PFSK-1 (cell line): ENCODE results near the gene SCP2D1.

Experiments
- FOXP2 ChIP-seq: optimal IDR thresholded peaks from 2 replicates; pipeline ENCODE3; 2011; ENCODE audit warnings: borderline replicate concordance, control low read depth, inconsistent platforms; ENCODE audit not compliant: insufficient read depth; ENCODE audit errors: extremely low read length, extremely low read depth
- POLR2AphosphoS5 ChIP-seq: IDR thresholded peaks from 2 replicates; pipeline ENCODE4 v1.6.1; 2012; ENCODE audit warnings: low read depth, mild to moderate bottlenecking, control low read depth, low read length, moderate library complexity
- SIN3A ChIP-seq: IDR thresholded peaks from 2 replicates; pipeline ENCODE4 v1.6.1; 2012; ENCODE audit warnings: mild to moderate bottlenecking, low read length, moderate library complexity, borderline replicate concordance; ENCODE audit not compliant: insufficient read depth
- TAF1 ChIP-seq: IDR thresholded peaks from 2 replicates; pipeline ENCODE4 v1.6.1; 2012; ENCODE audit warnings: low read length, control low read depth, borderline replicate concordance; ENCODE audit not compliant: insufficient read depth
- TF ChIP-seq, protein P1 (sequence below), 2 experiments: IDR thresholded peaks; 2 replicates each; pipeline versions ENCODE4 v1.6.1 to v1.8.0; 2011 to 2012; ENCODE audit warnings: low read depth in 2 of 2, low read length in 2 of 2, control low read depth in 1 of 2, inconsistent platforms in 1 of 2, mild to moderate bottlenecking in 1 of 2, moderate library complexity in 1 of 2; ENCODE audit not compliant: insufficient read depth in 1 of 2

The SCP2D1 gene

DNA sequence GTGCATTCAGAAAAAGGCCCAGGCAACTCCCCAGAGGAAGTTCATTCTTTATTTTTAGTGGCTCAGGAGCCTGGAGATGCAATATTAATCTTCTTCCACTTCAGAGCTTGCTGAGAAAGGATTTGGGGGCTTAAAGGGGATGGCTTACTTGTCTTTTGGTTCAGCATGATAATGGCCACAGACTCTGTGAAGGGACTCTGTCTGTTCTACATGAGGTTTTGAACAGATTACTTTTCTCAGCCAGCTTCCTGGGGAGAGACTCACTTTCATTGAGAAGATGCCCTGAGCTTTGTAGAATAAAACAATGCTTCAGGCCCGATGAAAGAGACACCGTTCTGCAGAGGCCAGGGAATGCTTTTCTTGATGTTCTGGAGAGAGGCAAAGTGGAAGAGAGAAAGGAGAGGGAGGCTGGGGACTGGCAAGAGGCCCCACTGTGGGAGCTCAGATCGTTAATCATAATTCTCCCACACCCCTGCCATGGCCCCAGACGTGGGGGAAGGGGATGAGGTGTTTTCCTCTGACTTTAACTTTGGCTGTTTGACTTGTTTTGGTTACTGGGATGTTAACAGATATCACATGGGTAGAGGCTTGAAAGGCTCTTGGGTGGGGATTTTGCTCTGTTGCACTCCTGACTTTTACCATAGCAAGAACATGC lies 19.1 kb downstream of the SCP2D1 start:
- no peak for TF ChIP-seq POLR2AphosphoS5
- TF ChIP-seq SIN3A = no peak
- TF ChIP-seq, protein P1, sequence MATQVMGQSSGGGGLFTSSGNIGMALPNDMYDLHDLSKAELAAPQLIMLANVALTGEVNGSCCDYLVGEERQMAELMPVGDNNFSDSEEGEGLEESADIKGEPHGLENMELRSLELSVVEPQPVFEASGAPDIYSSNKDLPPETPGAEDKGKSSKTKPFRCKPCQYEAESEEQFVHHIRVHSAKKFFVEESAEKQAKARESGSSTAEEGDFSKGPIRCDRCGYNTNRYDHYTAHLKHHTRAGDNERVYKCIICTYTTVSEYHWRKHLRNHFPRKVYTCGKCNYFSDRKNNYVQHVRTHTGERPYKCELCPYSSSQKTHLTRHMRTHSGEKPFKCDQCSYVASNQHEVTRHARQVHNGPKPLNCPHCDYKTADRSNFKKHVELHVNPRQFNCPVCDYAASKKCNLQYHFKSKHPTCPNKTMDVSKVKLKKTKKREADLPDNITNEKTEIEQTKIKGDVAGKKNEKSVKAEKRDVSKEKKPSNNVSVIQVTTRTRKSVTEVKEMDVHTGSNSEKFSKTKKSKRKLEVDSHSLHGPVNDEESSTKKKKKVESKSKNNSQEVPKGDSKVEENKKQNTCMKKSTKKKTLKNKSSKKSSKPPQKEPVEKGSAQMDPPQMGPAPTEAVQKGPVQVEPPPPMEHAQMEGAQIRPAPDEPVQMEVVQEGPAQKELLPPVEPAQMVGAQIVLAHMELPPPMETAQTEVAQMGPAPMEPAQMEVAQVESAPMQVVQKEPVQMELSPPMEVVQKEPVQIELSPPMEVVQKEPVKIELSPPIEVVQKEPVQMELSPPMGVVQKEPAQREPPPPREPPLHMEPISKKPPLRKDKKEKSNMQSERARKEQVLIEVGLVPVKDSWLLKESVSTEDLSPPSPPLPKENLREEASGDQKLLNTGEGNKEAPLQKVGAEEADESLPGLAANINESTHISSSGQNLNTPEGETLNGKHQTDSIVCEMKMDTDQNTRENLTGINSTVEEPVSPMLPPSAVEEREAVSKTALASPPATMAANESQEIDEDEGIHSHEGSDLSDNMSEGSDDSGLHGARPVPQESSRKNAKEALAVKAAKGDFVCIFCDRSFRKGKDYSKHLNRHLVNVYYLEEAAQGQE (IDR thresholded peaks at IDR 0.05; ENCODE audit: insufficient read depth in 1 of 2, low read depth in 2 of 2, low read length in 2 of 2) = no peak
- TF ChIP-seq TAF1 = no peak
- TF ChIP-seq FOXP2 = no peak

DNA sequence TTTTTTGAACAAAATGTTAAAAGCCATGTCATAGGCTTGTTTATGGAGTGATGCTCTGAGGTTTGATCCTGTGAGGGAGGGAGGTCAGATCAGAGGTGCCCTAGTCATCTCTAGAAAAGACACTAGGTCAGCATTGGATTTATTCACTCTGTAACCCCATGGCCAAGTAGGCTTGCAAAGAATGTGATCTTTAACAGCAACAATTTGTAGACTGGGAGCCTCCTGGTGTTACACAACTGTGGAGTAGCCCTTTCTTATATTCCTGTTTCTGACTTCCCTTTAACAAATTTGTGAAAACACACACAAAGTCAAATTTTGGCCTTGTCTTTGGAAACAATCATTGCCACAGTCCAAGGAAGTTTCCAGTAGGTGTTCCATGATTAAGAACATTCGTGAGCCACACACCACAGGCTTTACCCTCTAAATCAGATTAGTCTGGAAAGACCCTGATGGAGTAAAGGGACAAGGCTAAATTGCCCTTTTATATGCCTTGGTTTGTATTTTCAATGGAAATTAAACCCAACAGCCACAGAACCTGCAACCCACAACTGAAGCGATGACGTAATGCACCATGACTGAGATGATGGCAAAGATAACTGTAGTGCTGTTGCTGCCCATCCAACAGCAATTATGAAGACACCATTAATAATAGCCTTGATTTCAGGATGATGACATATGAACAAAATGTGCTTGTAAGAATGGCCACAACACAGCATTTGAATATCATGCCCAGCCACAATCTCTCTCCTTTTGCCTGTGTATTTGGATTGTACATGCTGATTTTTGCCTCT lies 22.1 kb downstream of the SCP2D1 start:
- no peak for TF ChIP-seq FOXP2
- no peak for TF ChIP-seq POLR2AphosphoS5
- TF ChIP-seq, protein P1 (IDR thresholded peaks at IDR 0.05; ENCODE audit: insufficient read depth in 1 of 2, low read depth in 2 of 2, low read length in 2 of 2) = no peak
- no peak for TF ChIP-seq TAF1
- no peak for TF ChIP-seq SIN3A

DNA sequence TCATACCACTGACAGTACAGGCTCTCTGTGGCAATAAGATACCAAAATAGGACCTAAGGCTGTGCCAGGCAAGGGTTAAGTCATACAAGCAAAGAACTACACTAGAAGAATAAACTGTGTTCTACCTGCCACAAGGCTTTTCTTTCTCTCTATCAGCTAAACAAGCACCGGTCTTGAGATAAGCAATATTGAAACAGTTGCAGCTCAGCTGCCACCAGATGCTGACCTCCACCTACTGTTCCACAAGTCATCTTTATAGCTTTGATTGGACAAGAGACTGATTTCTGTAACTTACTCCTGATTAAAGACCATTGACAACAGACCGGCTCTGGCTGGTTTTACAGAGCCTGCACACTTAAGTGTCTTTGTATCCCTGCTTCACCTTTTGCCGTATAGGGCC lies 24.1 kb downstream of the SCP2D1 start:
- no peak for TF ChIP-seq SIN3A
- no peak for TF ChIP-seq FOXP2
- TF ChIP-seq POLR2AphosphoS5 = no peak
- TF ChIP-seq TAF1 = no peak
- TF ChIP-seq, protein P1 (IDR thresholded peaks at IDR 0.05; ENCODE audit: insufficient read depth in 1 of 2, low read depth in 2 of 2, low read length in 2 of 2) = no peak

GRCh38 chr20:18839507-18840247 lies 26.1 kb downstream of the SCP2D1 start:
- TF ChIP-seq TAF1 (no peak), POLR2AphosphoS5 (no peak), SIN3A (no peak), FOXP2 (no peak)
- TF ChIP-seq, protein P1 (IDR thresholded peaks at IDR 0.05; ENCODE audit: insufficient read depth in 1 of 2, low read depth in 2 of 2, low read length in 2 of 2) = no peak
